Ishikawa (cell line): ENCODE results near the gene ADGRL3.

Experiments used
- CREB1 ChIP-seq: IDR thresholded peaks from 2 replicates; pipeline ENCODE4 v1.6.1; 2012; ENCODE audit warnings: low read depth
- EP300 ChIP-seq: IDR thresholded peaks from 2 replicates; pipeline ENCODE4 v1.6.1; 2012; ENCODE audit warnings: borderline replicate concordance
- FOXM1 ChIP-seq: IDR thresholded peaks from 2 replicates; pipeline ENCODE4 v1.6.1; 2012; ENCODE audit warnings: low read depth, borderline replicate concordance
- TAF1 ChIP-seq: IDR thresholded peaks from 2 replicates; pipeline ENCODE4 v1.6.1; 2012; ENCODE audit warnings: low read depth, mild to moderate bottlenecking

- TF ChIP-seq FOXM1 (no peak), CREB1 (no peak), TAF1 (no peak), EP300 (no peak)
Measured at GRCh38 chr4:61320631-61321030, 120.5 kb downstream of the ADGRL3 start.
